Measurements from ENCODE around the gene ACKR2. TPM values are rescaled to one million over a fixed set of nuclear protein-coding genes. Genes with fewer than 3 reads are reported as not detected.

ACKR2 gene
- total RNA-seq, 4 donors from 2014 or later = 5.6 to 15.3 (median 10.7) TPM

DNA sequence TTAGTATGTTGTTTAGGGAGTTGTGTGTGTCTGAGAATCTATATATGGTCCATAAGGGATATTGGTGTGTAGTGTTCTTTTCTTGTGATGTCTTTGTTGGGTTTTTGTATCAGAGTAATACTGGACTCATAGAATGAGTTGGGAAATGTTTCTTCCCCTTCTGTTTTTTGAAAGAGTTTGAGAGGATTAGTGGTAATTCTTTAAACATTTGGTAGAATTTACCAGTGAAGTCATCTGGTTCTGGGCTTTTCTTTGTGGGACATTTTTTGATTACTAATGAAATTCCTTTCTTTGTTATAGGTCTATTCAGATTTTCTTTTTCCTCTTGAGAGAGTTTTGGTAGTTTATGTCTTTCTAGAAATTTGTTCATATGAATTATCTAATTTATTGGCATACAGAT, 16.9 kb downstream of the ACKR2 start:
- Histone ChIP-seq H3K9me3 (no peaks in the 10 kb centered on the region), H3K4me1 (no peaks in the 10 kb centered on the region), H3K4me3 (replicated peaks in 1 of 3) (no peak overlapping the region), H3K27me3 (no peaks in the 10 kb centered on the region), H3K36me3 (no peaks in the 10 kb centered on the region), H3K27ac (no peak overlapping the region)
- intact Hi-C loops (cut with DNase I) = no loop called here
- DNase-seq = no peak
- TF ChIP-seq POLR2A (IDR thresholded peaks at IDR 0.05) = no peak
- TF ChIP-seq, protein P1, sequence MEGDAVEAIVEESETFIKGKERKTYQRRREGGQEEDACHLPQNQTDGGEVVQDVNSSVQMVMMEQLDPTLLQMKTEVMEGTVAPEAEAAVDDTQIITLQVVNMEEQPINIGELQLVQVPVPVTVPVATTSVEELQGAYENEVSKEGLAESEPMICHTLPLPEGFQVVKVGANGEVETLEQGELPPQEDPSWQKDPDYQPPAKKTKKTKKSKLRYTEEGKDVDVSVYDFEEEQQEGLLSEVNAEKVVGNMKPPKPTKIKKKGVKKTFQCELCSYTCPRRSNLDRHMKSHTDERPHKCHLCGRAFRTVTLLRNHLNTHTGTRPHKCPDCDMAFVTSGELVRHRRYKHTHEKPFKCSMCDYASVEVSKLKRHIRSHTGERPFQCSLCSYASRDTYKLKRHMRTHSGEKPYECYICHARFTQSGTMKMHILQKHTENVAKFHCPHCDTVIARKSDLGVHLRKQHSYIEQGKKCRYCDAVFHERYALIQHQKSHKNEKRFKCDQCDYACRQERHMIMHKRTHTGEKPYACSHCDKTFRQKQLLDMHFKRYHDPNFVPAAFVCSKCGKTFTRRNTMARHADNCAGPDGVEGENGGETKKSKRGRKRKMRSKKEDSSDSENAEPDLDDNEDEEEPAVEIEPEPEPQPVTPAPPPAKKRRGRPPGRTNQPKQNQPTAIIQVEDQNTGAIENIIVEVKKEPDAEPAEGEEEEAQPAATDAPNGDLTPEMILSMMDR (IDR thresholded peaks at IDR 0.05) = no peak

DNA sequence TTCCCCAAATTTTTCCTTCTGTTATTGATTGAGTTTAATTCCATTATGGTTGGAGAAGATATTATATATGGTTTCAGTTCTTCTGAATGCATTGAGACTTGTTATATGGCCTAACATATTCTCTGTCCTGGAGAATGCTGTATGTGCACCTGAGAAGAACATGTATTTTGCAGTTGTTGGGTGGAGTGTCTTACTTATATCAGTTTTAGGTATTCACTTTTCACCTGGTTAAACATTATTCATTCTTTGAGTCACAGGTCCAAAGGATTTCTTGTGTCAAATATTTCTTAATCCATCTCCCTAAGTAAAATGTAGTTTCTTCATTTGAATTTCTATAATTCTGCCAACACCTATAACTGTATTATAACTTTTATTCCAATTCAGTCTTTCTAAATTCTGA, 17.8 kb downstream of the ACKR2 start:
- H3K9me3 ChIP-seq = no peaks in the 10 kb centered on the region
- no peaks in the 10 kb centered on the region for H3K27me3 ChIP-seq
- intact Hi-C loops (cut with DNase I) = no loop called here
- no peaks in the 10 kb centered on the region for H3K36me3 ChIP-seq
- no peaks in the 10 kb centered on the region for H3K4me1 ChIP-seq
- DNase-seq = no peak
- no peak overlapping the region for H3K4me3 ChIP-seq (replicated peaks in 1 of 3)
- no peak overlapping the region for H3K27ac ChIP-seq
- TF ChIP-seq POLR2A (IDR thresholded peaks at IDR 0.05) = no peak
- TF ChIP-seq, protein P1 (IDR thresholded peaks at IDR 0.05) = no peak

DNA sequence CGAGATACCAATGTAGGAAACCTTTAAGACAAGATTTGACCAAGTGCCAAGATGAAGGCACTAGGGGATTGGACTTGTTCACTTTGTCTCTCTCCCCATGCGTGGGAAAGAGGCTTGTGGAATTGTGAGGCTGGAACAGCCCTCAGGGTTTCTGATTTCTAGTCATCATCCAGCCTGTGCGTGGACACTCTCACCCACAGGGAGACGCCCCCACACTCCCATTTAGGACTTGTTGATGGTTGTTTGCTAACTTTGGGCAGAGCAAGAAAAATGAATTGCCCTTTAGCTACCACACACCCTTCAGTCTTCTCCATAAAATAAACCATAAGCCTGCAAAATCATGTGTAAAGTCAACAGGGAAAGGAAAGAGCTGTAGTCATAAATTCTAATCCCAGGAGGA, 18.4 kb downstream of the ACKR2 start:
- no peaks in the 10 kb centered on the region for H3K36me3 ChIP-seq
- no peak overlapping the region for H3K4me3 ChIP-seq (replicated peaks in 1 of 3)
- intact Hi-C loops (cut with DNase I) = no loop called here
- H3K4me1 ChIP-seq = no peaks in the 10 kb centered on the region
- H3K9me3 ChIP-seq = no peaks in the 10 kb centered on the region
- no peak for DNase-seq
- no peak overlapping the region for H3K27ac ChIP-seq
- H3K27me3 ChIP-seq = no peaks in the 10 kb centered on the region
- no peak for TF ChIP-seq POLR2A (IDR thresholded peaks at IDR 0.05)
- TF ChIP-seq, protein P1 (IDR thresholded peaks at IDR 0.05) = no peak
- 82 to 92% methylated on average over 4 of the region's 4 CpGs for WGBS, 2 donors

DNA sequence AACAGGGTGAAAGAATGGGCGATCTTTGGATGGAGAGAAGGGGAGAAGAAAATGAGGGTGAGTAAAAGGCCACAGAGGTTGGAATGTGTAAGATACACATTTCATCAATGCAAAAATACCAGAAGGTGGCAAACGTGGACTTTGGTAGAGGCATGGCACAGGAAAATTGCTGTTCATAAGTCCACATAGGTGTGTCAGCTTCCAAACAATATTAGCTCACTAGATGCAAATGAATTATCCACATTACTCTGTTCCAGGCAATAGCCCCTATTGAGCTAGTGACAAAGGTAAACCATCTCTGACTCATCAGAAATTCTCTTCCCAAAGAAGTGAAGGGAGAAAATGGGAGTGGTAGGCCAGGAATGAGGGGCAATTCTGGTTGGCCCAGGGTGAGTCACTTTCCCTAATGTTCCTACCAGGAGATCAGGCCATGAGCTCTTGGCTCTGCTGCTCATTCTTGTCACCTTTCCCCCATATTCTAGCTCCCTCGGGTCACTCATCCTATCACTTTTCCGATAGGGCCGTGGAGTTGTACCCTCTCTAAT, 19.9 kb downstream of the ACKR2 start:
- H3K36me3 ChIP-seq = no peaks in the 10 kb centered on the region
- WGBS, 2 donors = 93 to 95% methylated on average over 5 of the region's 5 CpGs
- no peak overlapping the region for H3K4me3 ChIP-seq (replicated peaks in 1 of 3)
- intact Hi-C loops (cut with DNase I) = no loop called here
- H3K27me3 ChIP-seq = no peaks in the 10 kb centered on the region
- no peaks in the 10 kb centered on the region for H3K9me3 ChIP-seq
- TF ChIP-seq, protein P1 (IDR thresholded peaks at IDR 0.05) = no peak
- TF ChIP-seq POLR2A (IDR thresholded peaks at IDR 0.05) = no peak
- no peaks in the 10 kb centered on the region for H3K4me1 ChIP-seq
- H3K27ac ChIP-seq = no peak overlapping the region
- no peak for DNase-seq

DNA sequence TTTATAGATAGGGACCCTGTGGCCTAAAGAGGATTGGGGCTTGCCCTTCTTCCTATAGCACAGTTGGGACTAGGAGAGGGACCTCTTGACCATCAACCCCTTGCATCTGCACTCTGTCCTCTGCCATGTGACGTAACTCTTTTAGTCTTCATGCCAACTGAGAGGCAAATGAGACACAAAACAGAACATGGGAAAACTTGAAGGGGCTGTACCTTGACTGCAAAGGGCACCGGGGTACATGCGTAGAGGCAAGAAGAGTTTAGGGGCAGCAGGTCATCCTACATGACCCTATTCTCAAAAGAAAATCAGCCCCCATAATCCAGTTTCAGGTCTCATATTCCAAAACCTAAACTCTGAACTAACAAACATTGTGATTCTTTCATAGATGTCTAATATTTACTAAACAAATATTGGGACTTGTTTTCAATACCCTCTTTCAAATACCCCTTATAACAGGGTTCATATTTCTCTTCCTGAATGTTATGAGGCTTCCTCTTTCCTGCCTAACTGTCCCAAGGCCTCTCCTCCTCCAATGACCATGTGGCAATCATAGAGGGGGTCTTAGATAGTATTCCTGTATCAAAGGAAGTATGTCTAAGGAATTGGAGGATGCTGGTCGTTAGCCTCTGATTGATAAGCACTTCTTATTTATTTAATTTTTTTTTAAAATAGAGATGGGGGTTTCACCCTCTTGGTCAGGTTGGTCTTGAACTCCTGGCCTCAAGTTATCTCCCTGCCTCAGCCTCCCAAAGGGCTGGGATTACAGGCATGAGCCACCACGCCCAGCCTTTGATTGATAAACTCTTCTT, 20.6 kb downstream of the ACKR2 start:
- H3K36me3 ChIP-seq = no peaks in the 10 kb centered on the region

More for the DNA sequence above, 20.6 kb downstream of the ACKR2 start:
- H3K27ac ChIP-seq = no peak overlapping the region
- H3K4me1 ChIP-seq = no peaks in the 10 kb centered on the region
- DNase-seq = no peak
- intact Hi-C loops (cut with DNase I) = no loop called here
- H3K27me3 ChIP-seq = no peaks in the 10 kb centered on the region
- WGBS, 2 donors = 80 to 86% methylated on average over 5 of the region's 5 CpGs
- no peak overlapping the region for H3K4me3 ChIP-seq (replicated peaks in 1 of 3)
- no peak for TF ChIP-seq POLR2A (IDR thresholded peaks at IDR 0.05)
- TF ChIP-seq, protein P1 (IDR thresholded peaks at IDR 0.05) = no peak
- no peaks in the 10 kb centered on the region for H3K9me3 ChIP-seq

Measured in thyroid gland (tissue), 4 donors.